GM19438 (cell line): ENCODE data around the gene MB.
"Not testable (repeated sequence)": the region's sequence is repeated elsewhere in the genome, so short reads cannot be mapped to it uniquely, and the experiment has no call there.

Experiments used
- ATAC-seq: cut with Tn5 transposase; IDR thresholded peaks from one replicate; pipeline ENCODE4 v1.9.1; 2021; ENCODE audit warnings: low read depth; ENCODE audit not compliant: unreplicated experiment

The MB gene

DNA sequence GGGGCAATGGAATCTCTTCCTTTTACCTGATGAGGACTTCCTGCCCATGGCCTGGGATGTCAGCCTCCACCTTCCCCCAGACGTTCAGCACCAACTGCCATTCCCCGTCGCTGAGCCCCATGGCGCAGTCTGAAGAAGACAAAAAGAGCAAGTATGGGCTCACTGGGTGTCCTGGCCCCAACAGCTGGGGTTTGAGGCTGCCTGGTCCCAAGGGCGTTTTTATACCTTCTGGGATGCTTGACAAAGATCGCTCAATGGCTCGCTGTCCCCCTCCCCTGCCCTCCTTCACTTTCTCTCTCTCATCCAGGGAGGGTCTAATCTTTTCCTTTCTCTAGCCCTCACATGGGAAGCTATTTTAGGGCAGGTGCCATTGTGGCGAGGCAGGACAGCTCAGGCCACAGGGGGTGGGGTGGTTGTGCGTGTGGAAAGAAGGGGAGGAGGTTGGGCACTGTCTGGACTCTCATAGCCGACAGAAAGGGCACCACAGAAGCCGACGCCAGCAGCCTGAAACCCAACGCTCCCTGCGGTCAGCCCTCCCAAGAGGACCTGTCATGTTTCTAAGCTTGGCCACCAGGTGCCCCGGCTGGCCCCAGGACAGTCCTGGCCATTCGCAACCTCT lies at the start of gene MB:
Gene MB, minus strand, starts transcription at position 193 of the 619 bp plus-strand sequence. Its CDS starts 72 bp downstream, at position 121.
- ATAC-seq = no peak

DNA sequence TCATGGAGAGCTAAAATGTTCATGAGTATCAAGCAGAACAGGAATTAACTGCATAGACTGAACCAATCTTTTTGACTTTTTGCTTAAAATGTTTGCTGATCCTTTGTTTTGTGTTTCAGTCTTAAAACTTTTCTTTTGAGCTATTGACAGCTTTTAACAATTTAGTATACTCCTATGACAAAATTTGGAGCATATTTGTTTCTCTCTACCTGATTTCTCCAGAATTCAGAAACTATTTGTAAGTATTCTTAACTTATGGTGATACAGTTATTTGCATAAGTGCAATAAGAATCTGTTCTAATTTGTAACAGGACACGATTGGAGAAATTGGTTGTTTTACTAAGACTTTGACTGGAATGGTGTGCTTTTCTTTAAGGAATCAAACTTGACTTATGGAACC lies 49.6 kb upstream of the MB start:
- ATAC-seq = not testable (repeated sequence)

DNA sequence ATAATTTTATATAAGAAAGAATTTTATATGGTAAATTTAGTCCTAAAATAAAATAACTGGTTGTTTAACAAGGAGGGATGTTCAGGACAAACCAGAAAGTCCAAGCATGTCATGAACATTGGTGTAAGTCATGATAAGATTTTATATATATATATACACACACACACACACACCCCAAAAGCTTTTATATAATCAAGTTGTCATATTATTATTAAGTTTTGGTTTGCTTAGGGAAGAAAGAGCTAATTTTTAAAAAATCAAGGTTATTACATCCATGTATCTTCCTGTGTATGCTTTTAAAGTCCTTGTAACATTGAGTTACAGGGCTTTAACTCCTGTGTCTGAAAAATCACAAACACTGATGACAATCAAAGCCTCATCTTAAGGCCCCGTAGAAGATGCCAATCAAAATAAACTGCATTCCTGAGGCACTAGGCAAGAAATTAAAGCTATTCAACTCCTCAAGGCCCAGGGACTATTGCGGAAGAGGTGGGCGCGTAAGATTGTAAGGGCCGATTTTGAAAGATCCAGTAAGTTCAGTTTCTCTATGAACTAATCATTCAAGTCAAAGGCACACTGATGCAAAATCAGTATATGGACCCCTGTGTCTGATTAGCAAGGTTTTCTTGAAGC lies 47.9 kb upstream of the MB start:
- ATAC-seq = no peak

DNA sequence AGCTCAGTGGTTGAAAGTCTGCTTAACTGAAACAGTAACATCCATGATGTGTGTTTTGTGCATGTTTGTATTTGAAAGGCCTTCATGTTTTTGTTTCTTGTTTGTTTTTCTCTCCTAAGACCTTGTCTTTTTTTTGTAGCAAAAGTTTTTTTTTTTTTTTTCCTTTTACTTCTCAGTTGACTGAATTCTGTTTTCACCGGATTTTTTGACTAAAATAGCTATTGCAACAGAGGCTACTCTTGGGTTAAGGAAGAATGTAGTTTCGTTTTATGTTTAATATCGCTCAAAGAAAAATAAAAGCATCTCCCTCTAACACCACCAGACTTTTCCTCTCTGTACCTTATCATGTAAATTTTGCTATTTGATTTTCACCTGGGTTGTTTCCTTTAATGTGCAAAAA lies 46.2 kb upstream of the MB start:
- no peak for ATAC-seq

DNA sequence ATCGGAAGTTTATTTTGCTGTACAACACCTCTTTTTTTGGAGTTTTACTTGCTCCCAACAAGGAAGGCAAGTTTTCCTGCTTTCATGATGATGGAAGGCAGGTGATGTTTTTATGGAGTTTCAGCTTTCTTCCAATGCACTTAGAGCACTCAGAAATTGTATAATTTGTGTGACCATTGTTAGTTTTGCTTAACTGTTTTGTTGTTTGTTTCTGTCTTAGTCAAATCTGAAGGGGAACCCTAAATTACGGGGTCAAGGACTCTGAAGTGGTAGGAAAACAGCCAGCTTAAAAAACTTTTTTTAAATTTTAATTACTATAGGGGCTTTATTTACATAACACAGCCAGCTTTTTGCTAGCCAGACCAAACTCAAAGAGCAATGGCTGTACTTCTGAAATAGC lies 45.8 kb upstream of the MB start:
- ATAC-seq = no peak

DNA sequence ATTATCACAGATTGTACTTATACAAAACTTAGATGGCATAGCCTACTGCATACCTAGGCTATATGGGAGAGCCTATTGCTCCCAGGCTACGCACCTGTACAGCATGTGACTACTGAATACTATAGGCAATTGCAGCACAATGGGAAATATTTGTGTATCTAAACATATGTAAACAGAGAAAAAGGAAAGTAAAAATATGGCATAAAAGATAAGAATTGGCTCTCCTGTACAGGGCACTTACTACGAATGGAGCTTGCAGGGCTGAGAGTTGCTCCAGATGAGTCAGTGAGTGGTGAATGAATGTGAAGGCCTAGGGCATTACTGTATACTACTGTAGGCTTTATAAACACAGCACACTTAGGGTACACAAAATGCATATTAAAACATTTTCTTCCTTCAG lies 44.3 kb upstream of the MB start:
- ATAC-seq = no peak

DNA sequence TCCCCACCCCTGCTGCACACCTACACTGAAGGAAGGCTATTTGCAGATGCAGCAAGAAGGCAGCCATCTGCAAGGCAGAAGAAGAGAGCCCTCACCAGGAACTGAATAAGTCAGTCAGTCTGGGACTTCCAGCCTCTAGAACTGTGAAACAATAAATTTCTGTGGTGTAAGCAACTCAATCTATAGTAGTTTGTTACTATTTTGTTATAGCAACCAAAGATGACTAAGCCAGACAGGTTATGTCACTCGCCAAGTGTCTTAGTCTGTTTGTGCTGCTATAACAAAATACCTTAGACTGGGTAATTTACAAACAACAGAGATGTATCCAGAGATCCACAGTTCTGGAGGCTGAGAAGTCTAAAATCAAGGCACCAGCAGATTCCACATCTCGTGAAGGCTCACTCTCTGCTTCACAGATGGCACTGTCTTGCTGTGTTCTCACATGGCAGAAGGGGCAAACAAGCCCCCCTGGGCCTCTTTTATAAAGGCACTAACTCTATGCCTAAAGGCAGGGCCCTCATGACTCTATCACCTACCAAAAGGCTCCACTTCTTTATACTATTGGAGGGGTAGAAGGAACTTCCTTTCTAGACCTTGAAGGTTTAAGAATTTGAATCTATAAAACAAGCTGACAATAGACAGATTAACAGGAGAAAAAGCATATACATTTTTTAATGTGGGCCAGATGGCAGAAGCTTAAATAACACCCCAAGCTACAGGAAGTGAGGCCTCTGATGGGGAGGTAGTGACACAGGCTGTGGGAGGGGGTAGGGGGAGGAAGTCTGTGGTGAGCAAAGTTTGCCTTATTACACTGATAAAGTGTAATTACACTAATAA lies 43.4 kb upstream of the MB start:
- ATAC-seq = no peak

DNA sequence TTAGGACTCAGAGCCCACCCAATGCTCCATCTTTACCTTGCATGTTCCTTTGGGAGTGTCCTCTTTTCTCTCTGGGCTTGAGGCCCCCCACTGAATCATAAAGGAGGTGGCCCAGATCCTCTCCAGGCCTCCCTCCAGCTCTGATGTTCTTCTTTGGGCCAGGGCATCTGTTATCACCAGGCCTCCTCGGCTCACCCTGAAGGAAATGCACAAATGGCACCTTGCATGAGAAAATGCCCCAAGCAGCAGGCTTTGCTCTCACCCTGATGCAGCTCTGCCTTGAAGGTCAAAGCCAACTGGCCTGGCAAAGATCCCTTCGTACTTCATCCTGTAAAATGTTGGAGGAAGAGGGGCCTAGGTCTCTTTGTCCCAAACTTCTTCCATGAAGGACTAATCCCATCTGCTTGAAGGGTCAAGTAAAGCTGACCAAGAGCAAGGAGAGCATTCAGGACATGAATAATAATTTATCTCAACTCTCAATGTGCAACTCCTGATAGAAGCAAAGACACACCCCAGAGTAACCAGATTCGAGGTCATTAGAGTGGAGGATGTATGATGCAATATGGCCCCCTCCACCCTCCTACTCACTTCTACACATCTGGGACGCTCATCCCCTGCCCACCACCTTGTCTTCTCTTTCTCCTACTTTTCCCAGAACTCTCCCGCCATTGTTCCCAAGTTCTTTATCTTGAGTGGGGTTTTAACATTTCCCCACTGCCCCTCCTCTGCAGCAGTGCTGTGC lies 40.6 kb upstream of the MB start:
- ATAC-seq = no peak

DNA sequence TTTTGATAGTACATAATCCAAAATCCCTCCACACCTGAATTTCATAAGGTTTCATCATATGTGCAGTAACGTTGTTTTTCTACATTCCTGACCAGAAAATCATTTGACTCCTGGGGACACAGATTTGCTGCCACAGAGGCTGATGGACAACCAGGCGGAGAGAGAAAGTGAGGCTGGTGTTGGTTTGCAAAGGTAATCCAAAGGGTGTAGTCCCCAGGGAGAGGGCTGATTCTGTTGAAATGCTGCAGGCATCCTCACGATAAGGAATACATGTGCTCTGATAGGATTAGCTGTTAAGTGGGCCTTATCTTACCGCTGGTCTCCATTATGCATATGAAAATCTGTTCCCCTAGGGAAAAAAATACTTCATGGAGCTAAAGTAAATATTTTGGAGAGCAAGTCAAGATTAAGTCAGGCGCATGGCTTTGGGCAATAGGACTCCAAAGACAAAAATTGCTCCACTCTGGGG lies 39.2 kb upstream of the MB start:
- ATAC-seq = no peak

DNA sequence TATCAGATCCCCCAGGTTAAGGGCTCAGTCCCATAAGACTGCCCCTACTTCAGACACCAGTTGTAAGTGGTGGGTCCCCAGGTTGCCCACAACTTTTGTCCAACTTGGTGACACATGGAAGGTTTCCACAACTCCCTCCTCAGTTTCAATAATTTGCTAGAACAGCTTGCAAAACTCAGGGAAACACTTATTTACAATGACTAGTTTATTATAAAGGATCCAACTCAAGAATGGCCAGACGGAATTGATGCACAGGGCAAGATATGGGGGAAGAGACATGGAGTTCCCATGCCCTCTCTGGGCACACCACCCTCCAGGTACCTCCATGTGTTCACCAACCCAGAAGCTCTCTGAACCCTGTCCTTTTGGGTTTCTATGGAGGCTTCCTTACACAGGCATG lies 36.7 kb upstream of the MB start:
- no peak for ATAC-seq

DNA sequence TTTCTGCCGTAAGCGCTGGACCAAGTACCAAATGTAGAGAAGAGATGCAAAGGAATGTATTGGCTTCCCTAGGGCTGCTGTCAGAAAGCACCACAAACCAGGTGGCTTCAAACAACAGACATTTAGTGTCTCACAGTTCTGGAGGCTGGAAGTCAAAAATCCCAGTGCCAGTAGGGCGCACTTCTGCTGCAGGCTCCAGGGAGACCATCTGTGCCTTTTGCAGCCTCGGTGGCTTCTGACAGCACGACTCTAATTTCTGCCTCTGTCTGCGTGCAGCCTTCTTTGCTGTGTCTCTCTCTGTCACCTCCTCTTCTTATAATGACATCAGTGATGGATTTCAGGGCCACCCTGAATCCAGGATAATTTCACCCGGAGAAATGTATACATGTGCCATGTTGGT lies 34.0 kb upstream of the MB start:
- no peak for ATAC-seq

DNA sequence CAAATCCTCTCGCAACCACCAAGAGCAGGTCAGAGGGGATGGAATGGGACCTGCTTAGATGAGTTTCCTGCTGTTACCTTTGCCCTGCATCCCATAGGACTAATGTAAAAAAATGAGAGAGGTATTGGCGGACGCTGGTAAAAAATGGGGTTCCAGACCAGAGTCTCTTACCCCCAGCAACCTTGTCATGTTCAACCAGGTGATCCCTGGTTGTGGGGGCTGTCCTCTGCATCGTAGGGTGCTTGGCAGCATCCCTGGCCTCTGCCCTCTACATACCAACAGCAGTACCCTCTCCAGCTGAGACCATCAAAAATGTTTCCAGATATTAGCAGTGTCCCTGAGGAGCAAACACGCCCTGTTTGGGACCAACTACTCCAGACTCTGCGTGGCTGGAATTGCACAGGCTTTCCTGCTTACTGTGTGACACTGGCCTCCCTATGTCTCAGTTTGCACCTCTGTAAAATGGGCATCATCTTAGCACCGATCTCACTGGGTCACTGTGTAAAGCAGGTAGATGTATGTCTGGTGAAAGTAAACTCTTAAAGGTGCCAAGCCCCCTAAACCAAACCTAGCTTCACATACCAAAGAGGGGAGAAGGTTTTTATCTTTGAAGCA lies 32.6 kb upstream of the MB start:
- no peak for ATAC-seq

DNA sequence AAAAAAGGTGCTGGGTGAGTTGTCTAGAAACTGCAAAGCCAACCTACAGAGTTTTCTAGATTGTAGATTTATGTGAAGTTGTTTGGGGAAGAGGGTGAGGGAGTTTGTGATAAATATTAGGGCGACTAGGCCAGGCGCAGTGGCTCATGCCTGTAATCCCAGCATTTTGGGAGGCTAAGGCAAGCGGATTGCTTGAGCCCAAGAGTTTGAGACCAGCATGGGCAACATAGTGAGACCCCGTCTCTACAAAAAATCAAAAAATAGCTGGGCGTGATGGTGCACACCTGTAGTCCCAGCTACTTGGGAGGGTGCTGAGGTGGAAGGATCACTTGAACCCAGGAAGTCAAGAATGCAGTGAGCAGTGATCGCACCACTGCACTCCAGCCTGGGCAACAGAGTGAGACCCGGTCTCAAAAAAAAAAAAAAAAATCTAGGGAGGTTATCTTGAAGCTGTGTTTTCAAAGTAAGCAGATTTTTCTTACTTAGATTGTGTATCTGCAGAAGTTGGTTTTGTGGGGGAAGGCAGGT lies 32.0 kb upstream of the MB start:
- no peak for ATAC-seq

DNA sequence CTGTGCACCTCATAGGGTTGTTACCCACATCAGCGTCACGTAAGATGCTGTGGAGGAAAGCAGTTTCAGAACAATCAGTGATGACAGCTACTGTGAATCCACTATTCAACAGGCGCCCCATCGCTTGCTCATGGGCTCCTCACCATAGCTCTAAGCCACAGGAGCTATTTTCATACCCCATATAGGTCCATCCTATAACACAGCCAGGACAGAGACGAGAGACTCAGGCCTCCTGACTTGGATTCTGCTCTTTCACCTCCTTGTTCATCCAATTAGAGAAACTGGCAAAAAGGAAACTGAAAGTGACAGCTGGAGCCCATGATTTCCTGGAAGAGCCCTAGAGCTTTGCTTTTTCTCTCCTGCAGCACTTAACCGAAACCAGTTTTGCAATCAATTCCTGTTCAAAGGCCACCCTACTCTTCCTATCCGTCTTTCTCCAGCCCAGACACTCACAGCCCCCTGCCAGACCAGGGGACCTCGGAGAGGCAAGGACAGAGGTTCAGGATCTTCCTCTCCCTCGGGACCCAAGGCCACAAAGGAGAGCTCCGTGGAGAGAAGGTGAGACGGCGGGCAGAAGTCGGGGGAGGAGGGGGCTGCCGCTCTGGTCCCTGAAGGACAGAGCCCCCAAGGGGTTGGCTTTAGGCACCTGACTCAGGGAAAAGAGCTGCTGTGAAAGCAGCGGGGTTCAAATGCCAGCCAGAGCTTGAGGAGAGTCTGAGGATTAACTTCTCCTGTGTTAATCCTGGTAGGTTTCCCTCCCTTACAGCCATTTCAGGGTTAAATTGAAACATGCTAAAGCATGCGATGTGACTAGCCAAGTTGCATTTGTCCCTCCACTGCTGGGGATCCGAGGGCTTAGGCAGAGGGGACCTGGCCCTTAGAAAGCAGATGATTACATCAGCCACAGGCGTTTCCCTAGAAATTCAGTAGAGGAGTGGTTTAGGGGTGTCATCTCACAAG lies 31.2 kb upstream of the MB start, which contains the start of gene APOL6:
Gene APOL6, plus strand, starts transcription at position 381 of the 960 bp plus-strand sequence. CDS start 7,980 bp downstream, outside the sequence.
- ATAC-seq = peak; percentile 59

DNA sequence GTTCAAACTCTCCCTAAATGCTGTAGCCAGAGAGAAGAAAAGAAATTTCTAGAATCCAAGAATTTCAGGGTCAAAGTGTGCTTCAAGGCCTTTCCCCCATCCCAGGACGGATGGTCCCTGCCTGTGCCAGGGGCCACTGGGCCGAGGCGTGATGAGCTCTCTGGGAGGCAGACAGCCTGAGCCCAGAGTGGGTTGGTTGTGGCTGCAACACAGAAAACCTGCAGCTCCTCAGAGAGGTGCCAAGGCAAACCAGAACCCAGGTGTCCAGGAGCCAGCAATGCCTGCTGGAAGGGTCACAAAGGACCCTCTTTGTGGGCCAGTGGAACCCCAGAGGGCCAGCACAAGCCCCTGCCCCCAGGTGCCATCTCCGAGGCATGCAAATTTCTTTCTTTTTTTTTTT lies 28.5 kb upstream of the MB start:
- no peak for ATAC-seq

DNA sequence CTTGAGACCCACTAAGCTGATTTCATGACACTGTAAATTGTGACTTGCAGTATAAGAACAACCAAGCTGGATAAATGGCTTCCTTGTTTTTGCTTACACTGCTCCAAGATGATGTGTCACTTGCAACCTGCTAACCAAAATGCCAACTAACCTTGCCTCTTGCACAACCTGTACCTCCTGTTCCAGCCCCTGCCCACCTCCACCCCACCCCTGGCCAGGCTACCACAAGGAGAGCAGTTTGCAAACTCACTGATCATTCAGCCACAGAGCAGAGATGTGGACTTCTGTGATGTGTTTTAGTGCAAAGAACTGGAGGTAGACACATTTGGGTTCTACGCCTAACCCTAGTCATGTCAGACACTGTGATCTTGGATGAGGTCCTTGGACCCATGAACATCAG lies 26.9 kb upstream of the MB start:
- ATAC-seq = no peak

DNA sequence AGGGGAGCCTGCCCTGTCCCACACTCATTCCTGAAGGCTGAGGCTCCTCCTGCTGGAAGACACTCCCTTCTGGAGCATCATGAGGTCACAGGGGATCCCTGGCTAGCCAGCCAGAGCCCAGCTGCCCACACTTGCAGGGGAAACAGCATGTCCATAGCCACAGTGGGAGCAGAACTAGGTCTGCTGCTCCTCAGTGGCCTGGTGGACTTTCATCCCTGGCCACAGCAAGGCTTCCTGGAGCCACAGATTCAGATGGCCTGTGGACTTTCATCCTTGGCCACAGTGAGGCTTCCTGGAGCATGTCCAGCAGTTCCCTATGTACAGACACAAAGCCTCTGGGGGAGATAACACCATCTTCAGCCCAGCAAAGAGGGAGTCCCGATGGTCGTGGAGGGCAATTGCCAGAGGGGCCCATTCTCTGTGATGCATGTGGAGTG lies 25.2 kb upstream of the MB start:
- ATAC-seq = no peak

DNA sequence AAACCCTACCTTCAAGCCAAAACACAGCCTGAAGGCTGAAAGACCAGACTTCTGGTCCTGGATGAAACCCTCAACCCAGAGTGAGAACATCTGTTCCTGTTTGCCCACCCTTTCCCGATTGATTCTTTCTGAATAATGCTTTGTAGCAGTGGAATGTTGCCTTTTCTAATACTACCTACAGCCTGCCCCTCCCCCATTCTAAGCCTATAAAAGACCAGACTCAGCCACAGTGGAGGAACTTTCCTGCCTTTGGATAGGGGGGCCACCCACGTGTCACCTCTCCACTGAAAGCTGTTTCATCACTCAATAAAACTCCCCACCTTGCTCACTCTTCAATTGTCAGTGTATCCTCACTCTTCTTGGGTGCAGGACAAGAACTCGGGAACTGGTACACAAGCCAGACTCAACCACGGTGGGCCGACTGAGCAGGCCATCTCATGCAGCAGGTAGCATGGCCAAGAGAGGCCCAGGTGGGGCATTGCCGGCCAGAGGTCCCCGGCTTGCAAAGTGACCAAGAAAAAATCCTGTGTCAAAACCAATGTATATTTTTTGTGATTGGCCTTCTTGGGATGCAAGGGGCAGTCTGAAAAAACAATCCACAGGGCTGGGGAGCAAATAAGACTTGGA lies 24.5 kb upstream of the MB start:
- no peak for ATAC-seq

DNA sequence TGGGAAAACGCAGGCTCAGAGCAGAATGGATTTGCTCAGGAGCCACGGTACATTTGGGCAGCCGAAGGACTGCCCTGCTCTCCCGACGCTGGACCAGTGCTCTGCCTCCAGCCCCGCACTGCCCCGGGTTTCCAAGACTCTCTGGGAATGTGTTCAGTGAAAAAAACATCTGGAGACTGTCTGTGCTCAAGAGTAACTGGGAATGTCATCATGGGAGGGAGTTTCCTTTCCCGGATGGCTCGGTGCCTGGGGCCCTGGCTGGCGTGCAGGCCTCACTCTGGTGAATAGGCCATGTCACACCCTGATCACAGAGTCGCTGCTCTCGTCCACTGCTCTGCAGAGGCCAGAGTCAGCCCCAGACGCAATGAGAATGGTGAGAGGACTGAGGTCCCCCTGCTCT lies 21.3 kb upstream of the MB start:
- no peak for ATAC-seq
